GM19025 (cell line): ENCODE measurements around the gene GET4.
A peak's percentile ranks its signal among the peaks of the same experiment; 100 is the strongest.
"Not testable (repeated sequence)": the region's sequence is repeated elsewhere in the genome, so short reads cannot be mapped to it uniquely, and the experiment has no call there.

Experiments used
- ATAC-seq: cut with Tn5 transposase; IDR thresholded peaks from one replicate; pipeline ENCODE4 v1.9.1; 2021; ENCODE audit warnings: mild to moderate bottlenecking, low read depth, moderate library complexity; ENCODE audit not compliant: unreplicated experiment

The GET4 gene

DNA sequence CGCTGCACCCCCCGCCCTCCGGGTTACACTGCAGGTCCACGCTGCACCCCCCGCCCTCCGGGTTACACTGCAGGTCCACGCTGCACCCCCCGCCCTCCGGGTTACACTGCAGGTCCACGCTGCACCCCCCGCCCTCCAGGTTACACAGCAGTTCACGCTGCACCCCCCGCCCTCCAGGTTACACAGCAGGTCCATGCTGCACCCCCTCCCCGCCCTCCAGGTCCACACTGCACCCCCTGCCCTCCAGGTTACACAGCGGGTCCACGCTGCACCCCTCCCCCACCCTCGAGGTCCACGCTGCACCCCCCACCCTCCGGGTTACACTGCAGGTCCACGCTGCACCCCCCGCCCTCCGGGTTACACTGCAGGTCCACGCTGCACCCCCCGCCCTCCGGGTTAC is 47.7 kb downstream of the GET4 start:
- not testable (repeated sequence) for ATAC-seq

DNA sequence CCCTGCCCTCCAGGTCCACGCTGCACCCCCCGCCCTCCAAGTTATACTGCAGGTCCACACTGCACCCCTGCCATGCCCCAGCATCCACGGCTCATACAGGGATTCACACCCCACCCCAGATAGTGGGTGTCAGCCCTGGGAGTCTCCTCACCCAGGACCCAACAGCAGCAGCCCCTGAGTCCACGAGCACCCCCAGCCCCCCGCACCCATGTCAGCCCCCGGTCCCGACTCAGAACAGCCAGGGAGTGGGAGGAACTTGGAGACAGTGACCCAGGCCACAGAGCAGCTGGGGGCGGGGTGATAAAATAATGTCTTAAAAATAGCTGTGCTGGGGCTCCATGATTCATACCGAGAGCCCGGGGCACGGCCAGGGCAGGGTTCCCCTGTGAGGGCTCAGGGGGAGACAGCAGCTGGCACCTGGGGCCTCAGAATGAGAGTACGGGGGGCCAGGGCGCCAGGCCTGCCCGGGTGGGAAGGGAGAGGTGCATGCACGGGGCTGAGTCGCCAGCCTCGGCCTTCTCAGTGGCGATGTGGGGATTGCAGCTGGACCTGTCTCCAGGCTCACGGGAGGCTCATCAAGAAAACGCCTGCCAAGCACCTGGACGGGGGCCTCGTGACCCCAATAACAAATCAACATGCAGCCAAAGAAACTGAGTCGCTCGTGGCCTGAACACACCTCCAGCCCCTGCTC is 48.3 kb downstream of the GET4 start:
- peak; percentile 56 for ATAC-seq

DNA sequence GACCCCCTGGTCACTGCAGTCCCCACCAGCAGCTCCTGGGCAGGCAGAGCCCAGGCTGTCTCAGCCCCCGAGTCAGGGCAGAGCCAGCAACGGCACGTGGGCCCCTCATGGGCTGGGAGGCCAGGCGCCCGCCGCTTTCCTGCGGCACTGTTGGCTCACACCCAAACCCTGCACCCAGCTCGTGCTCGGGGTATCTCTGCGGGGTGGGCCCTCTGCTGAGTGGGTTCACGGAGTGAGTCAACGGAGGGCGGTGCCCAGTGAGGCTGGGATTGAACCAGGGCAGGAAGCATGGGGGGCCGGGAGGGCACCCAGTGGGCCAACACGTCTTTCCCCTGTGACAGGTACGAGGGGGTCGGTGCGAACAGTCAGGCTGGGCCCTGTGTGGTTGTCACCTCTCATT is 49.2 kb downstream of the GET4 start:
- ATAC-seq, result no peak

DNA sequence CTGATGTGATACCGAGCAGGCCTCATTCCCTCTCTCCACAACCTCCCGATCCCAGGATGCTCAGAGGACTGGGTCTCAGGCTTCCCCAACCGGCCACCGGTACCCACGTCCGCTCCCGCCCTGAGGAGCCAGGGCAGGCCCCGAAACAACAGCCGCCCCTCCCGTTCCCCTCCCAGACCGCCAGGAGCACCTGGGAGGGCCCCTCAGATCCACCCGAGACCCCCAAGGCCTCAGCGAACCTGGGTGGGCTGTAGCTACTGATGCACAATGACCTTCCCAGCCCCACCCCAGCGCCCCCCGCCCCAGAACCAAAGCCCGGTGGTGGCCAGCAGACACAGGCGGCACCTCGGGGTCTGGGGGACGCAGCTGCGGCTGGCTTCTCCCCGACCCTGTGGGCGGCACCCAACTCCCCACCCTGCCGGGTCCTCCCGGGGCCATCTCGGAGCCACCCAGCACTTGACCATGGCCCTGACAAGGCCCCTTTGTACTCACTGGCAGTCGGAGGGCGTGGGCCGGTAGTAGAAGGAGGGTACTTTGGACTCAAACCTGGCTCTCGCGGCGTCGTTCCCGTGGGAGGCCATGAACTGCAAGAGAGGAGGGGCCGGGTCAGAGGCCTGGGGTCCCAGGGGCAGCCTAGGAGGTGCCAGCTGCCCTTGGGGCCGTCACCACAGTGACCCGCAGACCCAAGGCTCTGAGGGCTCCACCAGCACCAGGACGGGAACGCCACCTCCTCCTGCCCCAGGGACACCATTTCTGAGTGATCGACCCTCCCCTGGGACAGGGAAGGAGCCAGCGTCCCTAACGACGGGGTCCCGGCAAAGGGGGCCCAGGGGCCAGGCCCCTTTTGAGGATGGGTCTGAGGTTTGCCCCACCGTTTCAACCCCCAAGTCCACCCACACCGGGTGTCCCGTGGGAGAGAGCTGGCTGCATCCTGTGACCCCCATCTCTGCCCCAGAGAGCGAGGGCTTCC is 50.0 kb downstream of the GET4 start:
- no peak for ATAC-seq

DNA sequence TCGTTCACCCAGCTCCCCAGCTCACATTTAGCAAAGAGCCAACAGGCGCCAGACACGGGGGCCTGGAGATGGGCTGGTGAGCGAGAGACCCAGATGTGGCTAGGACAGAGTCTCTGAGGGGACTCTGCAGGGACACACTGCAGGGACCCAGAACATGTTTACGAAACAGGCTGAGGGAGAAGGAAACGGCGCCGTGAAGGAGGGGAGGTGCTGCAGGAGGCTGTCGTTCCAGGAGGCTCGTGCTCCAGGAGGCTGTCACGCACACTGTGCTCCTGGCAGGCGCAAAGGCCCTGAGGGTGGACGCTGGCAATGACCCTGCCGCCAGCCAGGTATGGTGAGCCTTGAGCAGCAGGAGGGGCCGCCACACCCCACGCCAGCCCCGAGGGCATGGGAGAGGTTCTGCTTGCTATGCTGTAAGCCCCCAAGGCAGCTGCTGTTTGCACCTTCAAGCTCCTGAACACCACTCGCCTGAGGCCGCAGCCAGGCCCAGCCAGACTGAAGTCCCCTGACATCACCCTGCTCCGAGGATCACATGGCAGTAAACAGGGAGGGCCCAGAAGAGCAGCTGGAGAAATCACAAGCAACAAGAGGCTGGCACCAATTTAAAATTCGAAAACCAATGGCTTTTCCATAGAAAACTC is 50.8 kb downstream of the GET4 start:
- ATAC-seq, result no peak

DNA sequence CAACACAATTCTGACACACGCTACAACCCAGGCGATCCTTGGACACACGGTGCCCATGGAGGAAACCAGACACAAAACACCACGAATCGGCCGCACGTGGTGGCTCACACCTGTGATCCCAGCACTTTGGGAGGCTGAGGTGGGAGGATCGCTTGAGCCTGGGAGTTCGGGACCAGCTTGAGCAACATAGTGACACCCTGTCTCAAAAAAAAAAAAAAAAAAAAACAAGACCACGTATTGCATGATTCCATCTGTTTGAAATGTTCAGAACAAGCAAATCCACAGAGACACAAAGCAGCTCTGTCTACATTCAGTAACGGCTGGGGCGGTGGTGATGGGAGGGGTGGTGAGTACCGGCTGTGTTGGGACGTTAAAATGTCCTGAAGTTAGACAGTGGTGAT is 53.0 kb downstream of the GET4 start:
- no peak for ATAC-seq

DNA sequence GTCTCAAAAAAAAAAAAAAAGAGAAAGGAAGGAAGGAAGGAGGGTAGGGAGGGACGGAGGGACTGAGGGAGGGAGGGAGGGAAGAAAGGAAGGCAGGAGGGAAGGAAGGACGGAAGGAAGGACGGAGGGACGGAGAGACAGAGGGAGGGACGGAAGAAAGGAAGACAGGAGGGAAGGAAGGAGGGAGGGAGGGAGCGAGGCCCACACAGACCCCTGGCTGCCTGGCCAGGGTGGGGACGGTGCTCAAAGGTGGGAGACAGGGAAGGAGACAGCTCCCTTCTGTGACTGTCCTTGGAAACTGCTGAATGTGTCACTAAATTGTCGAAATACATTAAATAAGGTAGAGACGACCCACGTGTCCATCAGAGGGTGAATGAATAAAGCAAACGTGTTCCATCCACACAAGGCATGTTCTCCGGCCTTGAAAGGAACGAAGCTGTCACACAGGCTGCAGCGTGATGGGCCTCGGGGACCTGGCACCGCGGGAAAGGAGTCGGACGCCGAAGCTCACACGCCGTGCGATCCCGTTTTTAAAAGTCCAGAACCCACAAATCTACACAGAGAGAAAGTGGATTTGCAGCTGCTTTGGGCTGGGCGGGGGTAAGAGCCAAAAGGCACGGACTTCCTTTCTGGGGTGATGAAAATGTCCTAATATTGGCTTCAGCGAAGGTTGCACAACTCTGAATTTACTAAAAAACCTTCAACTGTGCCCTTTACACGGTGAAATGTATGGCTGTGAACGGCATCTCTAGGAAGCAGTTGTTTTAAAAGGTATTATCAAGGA is 54.8 kb downstream of the GET4 start:
- no peak for ATAC-seq

DNA sequence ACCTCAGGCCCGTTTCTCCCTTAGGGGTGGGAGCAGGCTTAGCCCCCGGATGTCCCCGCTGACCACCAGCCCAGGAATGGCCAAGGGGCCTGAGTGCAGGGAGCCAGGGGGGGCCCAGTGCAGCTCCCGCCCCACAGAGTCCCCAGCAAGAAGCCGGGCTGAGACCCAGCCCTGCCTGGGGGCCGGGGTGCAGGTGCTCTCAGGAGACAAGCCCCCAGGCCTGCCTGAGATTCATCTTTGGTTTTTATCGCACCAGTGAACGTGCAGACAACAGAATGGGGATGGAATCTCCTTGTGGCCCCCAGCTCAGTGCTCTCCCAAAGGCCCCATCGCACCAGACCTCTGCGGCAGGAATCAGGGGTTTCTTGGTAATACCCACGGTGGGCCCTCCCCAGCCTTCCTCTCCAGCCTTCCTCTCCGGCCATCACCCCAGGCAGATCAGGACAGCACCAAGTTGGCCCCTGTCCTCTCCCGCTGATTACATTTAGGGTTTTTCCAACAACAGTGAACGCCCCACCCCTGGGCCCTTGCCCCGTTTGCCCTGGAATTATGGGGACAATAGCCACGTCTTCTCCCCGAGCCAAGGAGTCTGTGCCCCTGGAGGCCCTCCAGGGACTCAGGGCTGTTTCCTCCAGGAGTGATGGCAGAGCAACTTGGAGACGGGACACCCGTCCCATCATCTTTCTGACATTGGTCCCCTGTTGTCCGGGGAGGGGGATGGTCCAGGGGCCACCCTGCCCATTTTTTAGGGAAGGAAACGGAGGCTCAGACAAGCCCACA is 55.7 kb downstream of the GET4 start:
- ATAC-seq, result no peak

DNA sequence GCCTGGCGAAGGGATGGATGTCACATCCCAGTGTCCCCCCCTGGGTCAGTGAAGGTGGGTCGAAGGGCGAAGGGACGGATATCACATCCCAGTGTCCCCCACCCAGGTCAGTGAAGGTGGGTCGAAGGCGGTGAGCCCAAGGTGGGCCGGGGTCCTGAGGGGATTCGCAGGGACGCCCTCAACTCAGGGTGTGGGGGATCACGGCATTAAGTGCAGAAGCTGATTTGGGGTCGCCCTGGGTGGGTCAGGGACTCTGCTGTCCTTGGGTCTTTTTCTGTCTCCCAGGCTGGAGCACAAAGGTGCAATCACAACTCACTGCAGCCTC is 56.3 kb downstream of the GET4 start:
- no peak for ATAC-seq

DNA sequence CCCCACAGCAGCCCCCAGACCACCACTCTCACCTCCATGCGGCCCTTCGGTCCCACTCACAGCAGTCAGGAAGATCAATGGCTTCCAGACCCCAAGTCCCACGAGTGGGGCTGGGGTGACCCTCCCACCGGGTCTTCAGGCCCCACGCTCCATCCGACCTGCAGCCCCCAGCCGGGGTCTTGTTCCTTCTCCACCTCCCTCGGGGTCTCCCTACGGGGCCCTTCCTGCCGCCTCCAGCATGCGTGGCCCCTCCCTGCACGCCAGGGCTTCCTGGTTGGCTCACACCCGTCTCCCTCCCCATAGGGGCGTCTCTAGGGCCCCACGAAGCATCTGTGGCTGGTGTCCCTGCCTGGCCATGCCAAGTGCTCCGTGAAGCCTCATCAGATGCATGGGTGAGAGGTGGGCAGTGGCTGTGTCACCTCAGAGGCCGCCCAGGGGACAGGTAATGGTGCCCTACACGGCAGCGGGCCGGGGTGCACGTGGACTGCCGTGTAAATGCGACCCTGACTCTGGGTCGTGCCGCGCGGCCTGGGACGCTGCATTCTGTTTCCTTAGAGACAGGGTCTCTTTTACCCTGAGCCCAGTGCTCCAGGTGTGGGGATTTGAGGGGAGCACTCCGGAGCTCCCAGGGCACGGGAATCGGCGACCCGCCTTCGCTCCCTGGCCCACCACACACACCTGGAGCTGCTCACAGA is 58.3 kb downstream of the GET4 start:
- ATAC-seq, result no peak

DNA sequence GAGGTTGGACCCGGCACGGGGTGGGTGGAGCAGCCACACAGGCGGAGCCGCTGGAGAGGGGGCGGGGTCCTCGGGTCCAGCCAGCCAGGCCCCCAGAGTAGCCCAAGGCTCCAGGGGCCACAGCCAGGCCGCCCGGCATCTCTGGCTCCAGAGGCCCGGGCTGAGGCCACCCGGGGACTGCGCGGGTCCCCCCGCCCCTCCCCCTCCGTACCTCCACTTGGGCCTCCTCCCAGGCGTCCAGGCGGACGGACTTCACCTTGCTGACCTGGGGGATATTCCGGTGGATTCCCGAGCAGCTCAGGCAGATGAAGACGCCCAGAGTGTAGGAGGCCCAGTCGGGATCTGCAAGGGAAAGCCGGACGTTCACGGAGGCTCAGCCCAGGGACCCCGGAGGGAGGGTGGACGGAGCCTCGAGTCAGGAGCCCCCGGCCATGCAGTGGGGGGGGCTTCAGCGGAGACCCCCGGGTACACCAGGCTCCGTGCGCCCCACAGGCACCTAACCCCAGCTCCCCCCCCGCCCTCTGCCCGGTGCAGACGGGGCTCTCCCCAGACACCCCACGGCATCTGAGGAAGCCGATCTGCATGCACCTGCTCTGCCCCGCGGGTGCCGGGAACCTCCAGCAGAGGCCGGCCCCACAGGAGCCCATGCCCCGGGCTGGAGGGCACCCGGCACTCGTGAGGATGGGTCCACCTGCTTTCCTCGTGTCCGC is 59.0 kb downstream of the GET4 start:
- no peak for ATAC-seq

DNA sequence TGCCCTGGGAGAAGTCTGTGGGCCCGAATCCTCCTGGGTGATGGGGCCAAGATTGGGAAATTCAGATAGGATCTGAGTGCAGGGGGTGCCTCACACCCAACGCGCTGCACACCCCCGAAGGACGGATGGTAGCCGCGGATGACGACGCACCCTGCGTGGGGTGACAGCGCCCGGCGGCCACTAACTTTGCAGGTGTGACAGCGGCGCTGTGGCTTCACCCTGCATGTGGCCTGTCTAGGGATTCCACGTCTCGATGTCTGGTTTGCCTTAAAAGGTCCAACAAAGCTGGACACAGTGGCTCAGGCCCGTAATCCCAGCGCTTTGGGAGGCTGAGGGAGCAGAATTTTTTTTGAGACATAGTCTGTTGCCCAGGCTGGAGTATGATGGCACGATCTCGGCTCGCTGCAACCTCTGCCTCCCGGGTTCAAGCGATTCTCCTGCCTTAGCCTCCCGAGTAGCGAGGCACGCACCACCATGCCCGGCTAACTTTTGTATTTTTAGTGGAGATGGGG is 59.6 kb downstream of the GET4 start:
- no peak for ATAC-seq

DNA sequence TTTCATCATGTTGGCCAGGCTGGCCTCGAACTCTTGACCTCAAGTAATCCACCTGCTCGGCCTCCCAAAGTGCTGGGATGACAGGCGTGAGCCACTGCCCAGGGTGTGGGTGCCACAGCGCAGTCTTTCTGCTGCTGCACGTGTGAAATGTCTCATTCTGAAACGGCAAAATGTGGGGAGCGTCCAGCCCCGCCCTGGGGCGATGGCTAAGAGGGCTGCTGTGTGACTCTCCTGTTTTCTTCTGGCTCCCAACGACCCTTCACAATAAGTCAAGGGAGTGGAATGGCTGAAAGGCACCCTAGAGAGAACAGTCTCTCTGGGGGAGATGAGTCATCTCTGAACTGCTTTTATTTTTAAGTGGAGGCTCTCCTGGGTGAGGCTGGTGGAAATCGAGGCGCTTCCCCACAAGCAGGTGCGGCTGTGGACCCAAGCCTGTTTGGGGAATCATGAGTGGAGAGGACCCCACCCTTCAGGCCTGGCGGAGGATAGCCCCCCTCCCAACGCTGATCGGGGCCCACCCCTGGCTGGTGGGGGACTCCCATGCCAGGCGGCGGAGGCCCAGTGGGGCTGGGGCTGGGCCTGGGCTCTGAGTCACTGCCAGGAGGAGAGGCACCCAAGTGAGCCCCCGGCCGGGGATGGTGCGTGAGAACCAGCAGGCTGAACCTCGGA is 60.2 kb downstream of the GET4 start:
- peak; percentile 78 for ATAC-seq

DNA sequence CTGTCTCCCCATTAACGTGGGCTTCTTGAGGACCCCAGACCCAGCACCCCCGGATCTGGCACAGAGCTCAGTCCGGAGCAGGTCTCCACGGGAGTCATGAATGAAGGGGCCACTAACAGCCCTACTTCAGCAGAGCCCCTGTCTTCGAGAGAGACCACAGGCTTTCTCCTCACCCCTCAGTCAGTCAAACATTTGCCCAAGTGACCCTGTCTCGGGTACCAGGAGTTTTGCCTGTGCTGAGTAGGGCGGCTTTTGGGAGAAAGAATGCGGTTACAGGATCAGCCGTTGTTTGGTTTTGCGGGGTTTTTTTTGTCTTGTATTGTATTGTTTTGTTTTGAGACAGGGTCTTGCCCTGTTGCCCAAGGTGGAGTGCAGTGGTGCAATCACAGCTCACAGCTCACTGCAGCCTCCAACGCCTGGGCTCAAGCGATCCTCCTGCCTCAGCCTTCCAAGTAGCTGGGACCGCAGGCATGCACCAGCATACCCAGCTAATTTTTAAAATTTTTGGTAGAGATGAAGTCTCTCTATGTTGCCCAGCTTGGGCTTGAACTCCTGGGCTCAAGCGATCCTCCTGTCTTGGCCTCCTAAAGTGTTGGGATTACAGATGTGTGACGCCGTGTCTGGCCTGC is 61.6 kb downstream of the GET4 start:
- ATAC-seq, result no peak

DNA sequence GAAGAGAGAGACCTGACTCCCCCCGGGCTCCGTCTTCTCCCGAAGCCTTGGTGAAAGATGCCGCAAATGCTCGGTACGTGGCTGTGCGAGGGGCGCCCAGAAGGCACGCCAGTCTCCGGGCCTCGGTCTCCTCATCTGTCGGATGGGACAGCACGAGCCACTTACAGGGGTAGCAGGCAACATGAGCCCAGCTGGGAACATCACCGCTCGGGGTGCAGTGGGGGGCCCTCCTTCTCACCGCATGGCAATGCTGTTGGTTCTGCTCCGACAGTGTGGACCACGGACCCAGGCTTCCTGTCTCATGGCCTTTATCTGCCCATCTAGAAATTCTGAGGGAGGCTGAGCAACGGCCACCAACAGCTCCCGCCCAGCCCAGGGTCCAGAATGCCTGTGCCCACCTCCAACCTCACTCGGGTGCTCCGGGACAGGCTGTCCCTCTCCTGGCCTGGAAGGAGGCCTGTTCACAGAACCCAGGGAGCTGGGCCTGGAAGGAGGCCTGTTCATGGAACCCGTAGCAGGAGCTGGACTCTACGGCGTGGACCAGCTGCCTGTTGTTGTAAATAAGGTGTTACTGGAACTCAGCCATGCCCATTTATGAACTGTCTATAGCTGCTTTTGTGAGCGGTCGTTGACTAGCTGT is 62.3 kb downstream of the GET4 start:
- no peak for ATAC-seq

DNA sequence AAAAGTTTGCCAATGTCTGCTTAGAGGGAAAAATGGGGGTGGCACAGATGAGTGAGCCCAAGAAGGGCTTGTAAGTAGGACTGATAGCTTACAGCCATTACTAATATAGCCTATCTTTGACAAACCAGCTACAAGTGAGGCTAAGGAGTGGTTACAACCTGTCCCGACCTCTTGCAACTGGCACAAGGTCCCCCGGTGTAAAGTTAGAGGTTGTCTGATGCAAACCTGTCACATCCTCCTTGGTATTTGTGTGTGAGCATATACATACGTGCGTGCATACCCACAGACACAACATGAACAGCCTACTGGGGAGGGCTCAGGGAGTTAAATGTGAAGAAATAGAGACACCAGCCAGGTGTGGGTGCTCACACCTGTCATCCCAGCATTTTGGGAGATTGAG is 63.5 kb downstream of the GET4 start:
- no peak for ATAC-seq
